Prostate gland (tissue), 2 donors: ENCODE results near the gene AIF1L. TPM values are rescaled to one million over a fixed set of nuclear protein-coding genes. Genes with fewer than 3 reads are reported as not detected.

Experiments used
- DNase-seq: peaks from one replicate; pipeline ENCODE4 v3.0.0-alpha.2; 2019; ENCODE audit warnings: low spot score
- H3K27ac ChIP-seq, 2 donors: fragments of 200-600 bp; sonication (generic); 2 replicates each; pipeline ENCODE4 v1.5.1; 2017 to 2019
- H3K27me3 ChIP-seq: fragments of 200-600 bp; sonication (generic); replicated peaks from 2 replicates; pipeline ENCODE4 v1.5.1; 2019; ENCODE audit not compliant: insufficient read depth
- H3K36me3 ChIP-seq, 2 donors: fragments of 200-600 bp; sonication (generic); 1 replicate in 1 of 2; 2 replicates in 1 of 2; pipeline versions ENCODE4 v1.5.1 to v1.8.1; 2017 to 2019
- H3K4me1 ChIP-seq: fragments of 200-600 bp; sonication (generic); replicated peaks from 2 replicates; pipeline ENCODE4 v1.5.1; 2019
- H3K4me3 ChIP-seq, 2 donors: fragments of 200-600 bp; sonication (generic); 2 replicates each; pipeline ENCODE4 v1.5.1; 2017 to 2019
- H3K9me3 ChIP-seq: fragments of 200-600 bp; sonication (generic); 2 replicates; pipeline ENCODE4 v1.5.1; 2017
- CTCF ChIP-seq, 4 experiments: fragments of 200-600 bp in 2 of 4; fragments of 450-650 bp in 2 of 4; sonication (generic) in 2 of 4; IDR thresholded peaks; 1 replicate in 3 of 4; 2 replicates in 1 of 4; pipeline ENCODE4 v1.5.1; 2016 to 2019; ENCODE audit warnings: antibody characterized with exemption in 4 of 4, mild to moderate bottlenecking in 2 of 4, moderate library complexity in 2 of 4
- POLR2A ChIP-seq: fragments of 450-650 bp; IDR thresholded peaks from one replicate; pipeline ENCODE4 v1.6.1; 2016; ENCODE audit warnings: antibody characterized with exemption, mild to moderate bottlenecking
- POLR2AphosphoS5 ChIP-seq: sonication (generic); formaldehyde crosslinking; IDR thresholded peaks from one replicate; pipeline ENCODE4 v1.6.1; 2017; ENCODE audit warnings: antibody characterized with exemption
- WGBS: methylation state at CpG from one replicate; pipeline ENCODE4 v1.1.5; 2018; 5-methylcytosine and 5-hydroxymethylcytosine counted together
- intact Hi-C: fragments of 100-400 bp; cut with DNase I; formaldehyde crosslinking; loops from one replicate; pipeline ENCODE4 v1.14.2; 2022
- total RNA-seq, 2 donors: library from RNA; depleted of rRNA; stranded (reverse); fragments of >200 nt; gene quantifications; one replicate each; pipeline ENCODE4 v1.1.0, GENCODE V29; 2016

Gene AIF1L
- total RNA-seq, 2 donors from 2014 or later = 3.6 to 18.4 TPM

- no peak for TF ChIP-seq POLR2A
- TF ChIP-seq POLR2AphosphoS5 = no peak
- no peak for TF ChIP-seq CTCF (IDR thresholded peaks at IDR 0.05)
- no peak overlapping the region for H3K4me3 ChIP-seq
- no peaks in the 10 kb centered on the region for H3K36me3 ChIP-seq
- no peaks in the 10 kb centered on the region for H3K27me3 ChIP-seq
- H3K9me3 ChIP-seq = no peaks in the 10 kb centered on the region
- no peak overlapping the region for H3K27ac ChIP-seq
- intact Hi-C loops = loop anchor here (5.0 kb wide), 2 partner anchors 178 to 343 kb away; no protein-coding TSS in a partner anchor
- DNase-seq = no peak
- H3K4me1 ChIP-seq = no peaks in the 10 kb centered on the region
- WGBS = 69% methylated on average over 21 of the region's 21 CpGs
These were observed 46.3 kb upstream of the AIF1L start for GRCh38 chr9:131049829-131050715.

GRCh38 chr9:131050831-131051230 lies 45.5 kb upstream of the AIF1L start:
- 89% methylated on average over 17 of the region's 17 CpGs for WGBS
- TF ChIP-seq POLR2A = no peak
- TF ChIP-seq POLR2AphosphoS5 = no peak
- no peak for TF ChIP-seq CTCF (IDR thresholded peaks at IDR 0.05)
- intact Hi-C loops = no loop called here
- no peak overlapping the region for H3K27ac ChIP-seq
- H3K4me3 ChIP-seq = no peak overlapping the region
- H3K27me3 ChIP-seq = no peaks in the 10 kb centered on the region
- no peaks in the 10 kb centered on the region for H3K4me1 ChIP-seq
- H3K9me3 ChIP-seq = no peaks in the 10 kb centered on the region
- no peak for DNase-seq
- H3K36me3 ChIP-seq = no peaks in the 10 kb centered on the region

GRCh38 chr9:131051592-131052517 lies 44.5 kb upstream of the AIF1L start:
- DNase-seq = no peak
- intact Hi-C loops = no loop called here
- H3K36me3 ChIP-seq = no peaks in the 10 kb centered on the region
- no peaks in the 10 kb centered on the region for H3K27me3 ChIP-seq
- TF ChIP-seq POLR2AphosphoS5 (no peak), POLR2A (no peak), CTCF (IDR thresholded peaks at IDR 0.05) (no peak)
- no peaks in the 10 kb centered on the region for H3K4me1 ChIP-seq
- 76% methylated on average over 25 of the region's 25 CpGs for WGBS
- H3K9me3 ChIP-seq = no peaks in the 10 kb centered on the region
- no peak overlapping the region for H3K4me3 ChIP-seq
- no peak overlapping the region for H3K27ac ChIP-seq

- no peak for TF ChIP-seq CTCF (IDR thresholded peaks at IDR 0.05)
- no peak for TF ChIP-seq POLR2AphosphoS5
- no peak for TF ChIP-seq POLR2A
- Histone ChIP-seq H3K4me3 (no peak overlapping the region), H3K27me3 (no peaks in the 10 kb centered on the region), H3K9me3 (no peaks in the 10 kb centered on the region), H3K4me1 (no peaks in the 10 kb centered on the region), H3K36me3 (no peaks in the 10 kb centered on the region), H3K27ac (no peak overlapping the region)
- WGBS = 88% methylated on average over 3 of the region's 3 CpGs
- DNase-seq = no peak
- intact Hi-C loops = no loop called here
These were observed 42.4 kb upstream of the AIF1L start for GRCh38 chr9:131053896-131054295.
